A549 (cell line): ENCODE measurements around the gene TMEM123.

Experiments
- CEBPB ChIP-seq, 2 experiments: fragments of >200 bp in 1 of 2; sonication (Bioruptor Twin) in 1 of 2; formaldehyde crosslinking in 1 of 2; IDR thresholded peaks; 2 replicates each; pipeline ENCODE4 v1.6.1; 2012 to 2016
- EHMT2 ChIP-seq: fragments of 200-600 bp; sonication (generic); IDR thresholded peaks from 2 replicates; pipeline ENCODE4 v1.6.1; 2016; ENCODE audit warnings: antibody characterized with exemption, low read depth, mild to moderate bottlenecking, moderate library complexity
- JUNB ChIP-seq: fragments of >200 bp; sonication (Bioruptor Twin); formaldehyde crosslinking; IDR thresholded peaks from 2 replicates; pipeline ENCODE4 v1.6.1; 2016
- KDM5A ChIP-seq: fragments of 200-600 bp; sonication (generic); IDR thresholded peaks from 2 replicates; pipeline ENCODE4 v1.6.1; 2016; ENCODE audit warnings: antibody characterized with exemption, mild to moderate bottlenecking
- MAFK ChIP-seq: fragments of 450-650 bp; IDR thresholded peaks from 2 replicates; pipeline ENCODE4 v1.6.1; 2014; ENCODE audit not compliant: partially characterized antibody
- POLR2A ChIP-seq: IDR thresholded peaks from 2 replicates; pipeline ENCODE4 v1.6.1; 2012; ENCODE audit warnings: mild to moderate bottlenecking, low read length
- POLR2AphosphoS2 ChIP-seq: conservative IDR thresholded peaks from 2 replicates; pipeline ENCODE4 v1.6.1; 2012; ENCODE audit warnings: low read length, improper control_type of control experiment, inconsistent platforms
- RNF2 ChIP-seq: fragments of 200-600 bp; sonication (generic); IDR thresholded peaks from 2 replicates; pipeline ENCODE4 v1.6.1; 2016; ENCODE audit warnings: low read depth, mild to moderate bottlenecking, antibody characterized with exemption, moderate library complexity, borderline replicate concordance
- TF ChIP-seq, protein P1 (sequence below): fragments of >200 bp; sonication (Bioruptor Twin); formaldehyde crosslinking; IDR thresholded peaks from 3 replicates; pipeline ENCODE4 v1.5.1; 2016
- TF ChIP-seq, protein P2 (sequence below): fragments of 200-600 bp; sonication (generic); IDR thresholded peaks from 2 replicates; pipeline ENCODE4 v1.6.1; 2016; ENCODE audit warnings: antibody characterized with exemption, mild to moderate bottlenecking, moderate library complexity
- TF ChIP-seq, protein P3 (sequence below): fragments of 150-350 bp; IDR thresholded peaks from 2 replicates; pipeline ENCODE4 v1.6.1; 2014; ENCODE audit warnings: low read depth, mild to moderate bottlenecking, low read length

DNA sequence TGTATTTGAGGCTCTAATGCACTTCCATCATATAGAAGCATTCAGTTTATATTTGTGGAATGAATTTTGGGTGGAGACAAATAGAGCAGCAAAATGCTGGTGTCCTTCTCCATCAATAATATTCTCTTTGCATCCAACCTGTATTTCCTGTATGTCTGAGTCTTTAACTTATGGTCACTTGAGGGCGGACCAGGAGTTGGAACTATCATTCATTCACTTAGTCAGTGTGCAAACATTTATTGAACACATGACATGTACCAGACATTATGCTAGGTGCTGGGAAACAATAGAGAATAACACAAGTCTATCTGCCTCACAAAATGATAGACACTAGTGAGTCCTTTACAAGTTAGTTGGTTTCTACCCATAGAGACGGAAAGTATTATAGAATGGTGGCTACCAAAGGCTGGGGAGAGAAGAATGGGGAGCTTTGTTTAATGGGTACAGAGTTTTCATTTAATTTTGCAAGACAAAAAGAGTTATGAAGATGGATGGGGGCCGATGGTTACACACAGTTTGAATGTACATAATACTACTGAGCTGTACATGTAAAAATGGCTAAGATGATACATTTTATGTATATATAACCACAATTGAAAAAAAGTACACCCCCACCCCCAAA, 4.6 kb upstream of the TMEM123 start:
- no peak for TF ChIP-seq MAFK
- TF ChIP-seq RNF2 = no peak
- no peak for TF ChIP-seq POLR2A
- no peak for TF ChIP-seq KDM5A
- TF ChIP-seq, protein P1, sequence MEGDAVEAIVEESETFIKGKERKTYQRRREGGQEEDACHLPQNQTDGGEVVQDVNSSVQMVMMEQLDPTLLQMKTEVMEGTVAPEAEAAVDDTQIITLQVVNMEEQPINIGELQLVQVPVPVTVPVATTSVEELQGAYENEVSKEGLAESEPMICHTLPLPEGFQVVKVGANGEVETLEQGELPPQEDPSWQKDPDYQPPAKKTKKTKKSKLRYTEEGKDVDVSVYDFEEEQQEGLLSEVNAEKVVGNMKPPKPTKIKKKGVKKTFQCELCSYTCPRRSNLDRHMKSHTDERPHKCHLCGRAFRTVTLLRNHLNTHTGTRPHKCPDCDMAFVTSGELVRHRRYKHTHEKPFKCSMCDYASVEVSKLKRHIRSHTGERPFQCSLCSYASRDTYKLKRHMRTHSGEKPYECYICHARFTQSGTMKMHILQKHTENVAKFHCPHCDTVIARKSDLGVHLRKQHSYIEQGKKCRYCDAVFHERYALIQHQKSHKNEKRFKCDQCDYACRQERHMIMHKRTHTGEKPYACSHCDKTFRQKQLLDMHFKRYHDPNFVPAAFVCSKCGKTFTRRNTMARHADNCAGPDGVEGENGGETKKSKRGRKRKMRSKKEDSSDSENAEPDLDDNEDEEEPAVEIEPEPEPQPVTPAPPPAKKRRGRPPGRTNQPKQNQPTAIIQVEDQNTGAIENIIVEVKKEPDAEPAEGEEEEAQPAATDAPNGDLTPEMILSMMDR = no peak
- TF ChIP-seq EHMT2 = no peak
- no peak for TF ChIP-seq POLR2AphosphoS2
- TF ChIP-seq, protein P2, sequence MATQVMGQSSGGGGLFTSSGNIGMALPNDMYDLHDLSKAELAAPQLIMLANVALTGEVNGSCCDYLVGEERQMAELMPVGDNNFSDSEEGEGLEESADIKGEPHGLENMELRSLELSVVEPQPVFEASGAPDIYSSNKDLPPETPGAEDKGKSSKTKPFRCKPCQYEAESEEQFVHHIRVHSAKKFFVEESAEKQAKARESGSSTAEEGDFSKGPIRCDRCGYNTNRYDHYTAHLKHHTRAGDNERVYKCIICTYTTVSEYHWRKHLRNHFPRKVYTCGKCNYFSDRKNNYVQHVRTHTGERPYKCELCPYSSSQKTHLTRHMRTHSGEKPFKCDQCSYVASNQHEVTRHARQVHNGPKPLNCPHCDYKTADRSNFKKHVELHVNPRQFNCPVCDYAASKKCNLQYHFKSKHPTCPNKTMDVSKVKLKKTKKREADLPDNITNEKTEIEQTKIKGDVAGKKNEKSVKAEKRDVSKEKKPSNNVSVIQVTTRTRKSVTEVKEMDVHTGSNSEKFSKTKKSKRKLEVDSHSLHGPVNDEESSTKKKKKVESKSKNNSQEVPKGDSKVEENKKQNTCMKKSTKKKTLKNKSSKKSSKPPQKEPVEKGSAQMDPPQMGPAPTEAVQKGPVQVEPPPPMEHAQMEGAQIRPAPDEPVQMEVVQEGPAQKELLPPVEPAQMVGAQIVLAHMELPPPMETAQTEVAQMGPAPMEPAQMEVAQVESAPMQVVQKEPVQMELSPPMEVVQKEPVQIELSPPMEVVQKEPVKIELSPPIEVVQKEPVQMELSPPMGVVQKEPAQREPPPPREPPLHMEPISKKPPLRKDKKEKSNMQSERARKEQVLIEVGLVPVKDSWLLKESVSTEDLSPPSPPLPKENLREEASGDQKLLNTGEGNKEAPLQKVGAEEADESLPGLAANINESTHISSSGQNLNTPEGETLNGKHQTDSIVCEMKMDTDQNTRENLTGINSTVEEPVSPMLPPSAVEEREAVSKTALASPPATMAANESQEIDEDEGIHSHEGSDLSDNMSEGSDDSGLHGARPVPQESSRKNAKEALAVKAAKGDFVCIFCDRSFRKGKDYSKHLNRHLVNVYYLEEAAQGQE = no peak
- TF ChIP-seq JUNB = no peak
- TF ChIP-seq, protein P3, sequence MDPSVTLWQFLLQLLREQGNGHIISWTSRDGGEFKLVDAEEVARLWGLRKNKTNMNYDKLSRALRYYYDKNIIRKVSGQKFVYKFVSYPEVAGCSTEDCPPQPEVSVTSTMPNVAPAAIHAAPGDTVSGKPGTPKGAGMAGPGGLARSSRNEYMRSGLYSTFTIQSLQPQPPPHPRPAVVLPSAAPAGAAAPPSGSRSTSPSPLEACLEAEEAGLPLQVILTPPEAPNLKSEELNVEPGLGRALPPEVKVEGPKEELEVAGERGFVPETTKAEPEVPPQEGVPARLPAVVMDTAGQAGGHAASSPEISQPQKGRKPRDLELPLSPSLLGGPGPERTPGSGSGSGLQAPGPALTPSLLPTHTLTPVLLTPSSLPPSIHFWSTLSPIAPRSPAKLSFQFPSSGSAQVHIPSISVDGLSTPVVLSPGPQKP = no peak
- no peak for TF ChIP-seq CEBPB (IDR thresholded peaks at IDR 0.05)
